H1 (cell line): ENCODE measurements around the gene CXCL17. TPM values are rescaled to one million over a fixed set of nuclear protein-coding genes. Genes with fewer than 3 reads are reported as not detected.

Source experiments
- CTCF ChIA-PET: fragments of 300-600 bp; sonication (Branson Sonifier 250); formaldehyde crosslinking; loops from one replicate; lab custom pipeline; 2021; ENCODE audit not compliant: partially characterized antibody; lab: Charles Lee
- POLR2A ChIA-PET: fragments of 300-600 bp; sonication (Branson Sonifier 250); formaldehyde crosslinking; loops from one replicate; lab custom pipeline; 2021; ENCODE audit warnings: inconsistent platforms; ENCODE audit not compliant: partially characterized antibody; lab: Charles Lee
- DNase-seq, 2 experiments: peaks; one replicate each; pipeline versions ENCODE4 v3.0.0 to v3.0.0-alpha.2; 2010 to 2022; ENCODE audit warnings: low spot score in 2 of 2, low read depth in 1 of 2, mixed read lengths in 1 of 2
- FAIRE-seq: peaks from 2 replicates; lab custom pipeline; 2011; peaks lifted over from hg19 to GRCh38; lab: Jason Lieb, UNC
- H2AFZ ChIP-seq: 2 replicates; pipeline ENCODE4 v1.8.1; 2012; ENCODE audit warnings: low read length, inconsistent platforms
- H2AK5ac ChIP-seq: 2 replicates; pipeline ENCODE4 v1.6.1; 2013; ENCODE audit warnings: low read depth, low read length
- H2BK120ac ChIP-seq: replicated peaks from 2 replicates; pipeline ENCODE3; 2013; ENCODE audit warnings: low read depth, low read length, inconsistent platforms
- H2BK12ac ChIP-seq: 2 replicates; pipeline ENCODE4 v1.6.1; 2013; ENCODE audit warnings: low read depth, low read length
- H2BK15ac ChIP-seq: 2 replicates; pipeline ENCODE4 v1.6.1; 2013; ENCODE audit warnings: low read length
- H2BK20ac ChIP-seq: 2 replicates; pipeline ENCODE4 v1.6.1; 2013; ENCODE audit warnings: low read length
- H2BK5ac ChIP-seq: 2 replicates; pipeline ENCODE4 v1.6.1; 2013; ENCODE audit warnings: low read depth, low read length
- H3K14ac ChIP-seq: 2 replicates; pipeline ENCODE4 v1.6.1; 2013; ENCODE audit warnings: inconsistent platforms; ENCODE audit not compliant: insufficient read length
- H3K18ac ChIP-seq: 2 replicates; pipeline ENCODE4 v1.6.1; 2013; ENCODE audit warnings: low read length; ENCODE audit errors: extremely low read depth
- H3K23ac ChIP-seq: 2 replicates; pipeline ENCODE4 v1.6.1; 2013; ENCODE audit warnings: inconsistent platforms; ENCODE audit not compliant: insufficient read length
- H3K23me2 ChIP-seq: 2 replicates; pipeline ENCODE4 v1.6.1; 2013; ENCODE audit warnings: low read depth, low read length
- H3K27ac ChIP-seq: 2 replicates; pipeline ENCODE4 v1.6.1; 2011; ENCODE audit warnings: low read depth, low read length, inconsistent platforms
- H3K27me3 ChIP-seq, 4 experiments: replicated peaks in 1 of 4; 1 replicate in 1 of 4; 2 replicates in 3 of 4; pipeline versions ENCODE4 v1.6.1 to v1.8.1; 2011 to 2013; ENCODE audit warnings: low read length in 3 of 4, mild to moderate bottlenecking in 3 of 4, inconsistent platforms in 2 of 4, mixed read lengths in 2 of 4, moderate library complexity in 1 of 4; ENCODE audit not compliant: control insufficient read depth in 3 of 4, insufficient read depth in 3 of 4; ENCODE audit errors: extremely low read depth in 1 of 4
- H3K36me3 ChIP-seq, 4 experiments: 2 replicates each; pipeline versions ENCODE4 v1.6.1 to v1.8.1; 2011 to 2013; ENCODE audit warnings: mild to moderate bottlenecking in 4 of 4, low read length in 3 of 4, moderate library complexity in 2 of 4, control low read depth in 1 of 4, inconsistent platforms in 1 of 4; ENCODE audit not compliant: insufficient read depth in 4 of 4, control insufficient read depth in 2 of 4
- H3K4ac ChIP-seq: replicated peaks from 2 replicates; pipeline ENCODE3; 2013; ENCODE audit warnings: low read length, low read depth, mixed read lengths, inconsistent platforms; ENCODE audit not compliant: insufficient read length
- H3K4me1 ChIP-seq, 4 experiments: replicated peaks in 1 of 4; 1 replicate in 1 of 4; 2 replicates in 3 of 4; pipeline versions ENCODE4 v1.6.1 to v1.8.1; 2011 to 2013; ENCODE audit warnings: low read length in 3 of 4, inconsistent platforms in 2 of 4, mixed read lengths in 1 of 4; ENCODE audit not compliant: insufficient read depth in 4 of 4, control insufficient read depth in 3 of 4
- H3K4me2 ChIP-seq, 2 experiments: 2 replicates each; pipeline versions ENCODE4 v1.6.1 to v1.8.1; 2011 to 2013; ENCODE audit warnings: low read depth in 2 of 2, low read length in 2 of 2, control low read depth in 1 of 2, inconsistent platforms in 1 of 2, mild to moderate bottlenecking in 1 of 2; ENCODE audit not compliant: insufficient read depth in 1 of 2
- H3K4me3 ChIP-seq, 4 experiments: fragments of 200-600, 300-600 bp in 1 of 4; sonication (generic), shearing (Covaris generic), sonication (Bioruptor Twin) in 1 of 4; 2 replicates each; pipeline versions ENCODE4 v1.5.1 to v1.8.1; 2011 to 2016; ENCODE audit warnings: low read length in 4 of 4, low read depth in 3 of 4, control low read depth in 2 of 4, inconsistent platforms in 2 of 4, mild to moderate bottlenecking in 2 of 4, mixed read lengths in 1 of 4, moderate library complexity in 1 of 4; ENCODE audit not compliant: insufficient read depth in 2 of 4; ENCODE audit errors: extremely low read depth in 1 of 4
- H3K56ac ChIP-seq: replicated peaks from 2 replicates; pipeline ENCODE3; 2013; ENCODE audit warnings: low read depth, mild to moderate bottlenecking, mixed read lengths, low read length, inconsistent platforms; ENCODE audit not compliant: insufficient read length
- H3K79me1 ChIP-seq: 2 replicates; pipeline ENCODE4 v1.6.1; 2013; ENCODE audit warnings: low read depth, low read length, control low read depth
- H3K79me2 ChIP-seq, 2 experiments: 2 replicates each; pipeline versions ENCODE4 v1.6.1 to v1.8.1; 2012 to 2013; ENCODE audit warnings: low read length in 2 of 2, mild to moderate bottlenecking in 2 of 2, inconsistent platforms in 1 of 2; ENCODE audit not compliant: insufficient read depth in 2 of 2, control insufficient read depth in 1 of 2
- H3K9ac ChIP-seq, 4 experiments: replicated peaks in 1 of 4; 1 replicate in 1 of 4; 2 replicates in 3 of 4; pipeline versions ENCODE4 v1.6.1 to v1.8.1; 2011 to 2013; ENCODE audit warnings: low read depth in 3 of 4, low read length in 3 of 4, control low read depth in 2 of 4, mild to moderate bottlenecking in 2 of 4, moderate library complexity in 2 of 4, inconsistent platforms in 1 of 4; ENCODE audit errors: extremely low read depth in 1 of 4
- H3K9me3 ChIP-seq, 2 experiments: 2 replicates each; pipeline versions ENCODE4 v1.6.1 to v1.8.1; 2012 to 2013; ENCODE audit warnings: mild to moderate bottlenecking in 2 of 2, moderate library complexity in 2 of 2, control low read depth in 1 of 2, inconsistent platforms in 1 of 2, low read depth in 1 of 2, low read length in 1 of 2, mixed read lengths in 1 of 2; ENCODE audit not compliant: insufficient read depth in 2 of 2
- H4K20me1 ChIP-seq, 2 experiments: replicated peaks in 1 of 2; 2 replicates each; pipeline versions ENCODE3 to v1.8.1; 2011 to 2013; ENCODE audit warnings: inconsistent platforms in 2 of 2, low read length in 2 of 2, mild to moderate bottlenecking in 1 of 2; ENCODE audit not compliant: insufficient read depth in 2 of 2, control insufficient read depth in 1 of 2
- H4K5ac ChIP-seq: 2 replicates; pipeline ENCODE4 v1.6.1; 2013; ENCODE audit warnings: low read length, low read depth, mixed read lengths, inconsistent platforms; ENCODE audit not compliant: insufficient read length
- H4K8ac ChIP-seq: 2 replicates; pipeline ENCODE4 v1.8.0; 2013; ENCODE audit warnings: mild to moderate bottlenecking, moderate library complexity, low read length, inconsistent platforms; ENCODE audit not compliant: insufficient read depth; ENCODE audit errors: extremely low read depth
- H4K91ac ChIP-seq: replicated peaks from 2 replicates; pipeline ENCODE3; 2013; ENCODE audit warnings: low read length, mixed read lengths, inconsistent platforms; ENCODE audit not compliant: insufficient read length
- BRCA1 ChIP-seq: IDR thresholded peaks from 2 replicates; pipeline ENCODE4 v1.6.1; 2012; ENCODE audit warnings: low read depth, low read length, improper control_type of control experiment
- CBX5 ChIP-seq: fragments of 300-800, 300-1000 bp; sonication (generic); IDR thresholded peaks from 2 replicates; pipeline ENCODE4 v1.7.1; 2016; ENCODE audit warnings: antibody characterized with exemption, low read length, low read depth
- POU5F1 ChIP-seq: IDR thresholded peaks from 2 replicates; pipeline ENCODE4 v1.6.1; 2011; ENCODE audit warnings: low read depth, mild to moderate bottlenecking, low read length, moderate library complexity
- RNF2 ChIP-seq: fragments of 200-900, 300-1000 bp; sonication (generic); IDR thresholded peaks from 2 replicates; pipeline ENCODE4 v1.7.1; 2016; ENCODE audit warnings: borderline replicate concordance, low read depth, mild to moderate bottlenecking, antibody characterized with exemption, low read length; ENCODE audit not compliant: poor library complexity, severe bottlenecking; ENCODE audit errors: missing control alignments
- SIN3A ChIP-seq, 2 experiments: IDR thresholded peaks in 1 of 2; conservative IDR thresholded peaks in 1 of 2; 2 replicates each; pipeline ENCODE4 v1.6.1; 2011 to 2012; ENCODE audit warnings: low read length in 2 of 2, improper control_type of control experiment in 1 of 2, low read depth in 1 of 2, mild to moderate bottlenecking in 1 of 2
- SP2 ChIP-seq: IDR thresholded peaks from 2 replicates; pipeline ENCODE4 v1.6.1; 2012; ENCODE audit warnings: mild to moderate bottlenecking, low read length, inconsistent platforms
- SUZ12 ChIP-seq: fragments of 200-600 bp; sonication (generic); IDR thresholded peaks from 2 replicates; pipeline ENCODE4 v1.6.1; 2012; ENCODE audit warnings: mild to moderate bottlenecking, inconsistent platforms, low read length, moderate library complexity, mixed read lengths
- WGBS, 2 experiments: shearing (Covaris generic) in 1 of 2; methylation state at CpG; one replicate each; pipeline versions ENCODE4 v1.1.6 to v1.1.7; 2013 to 2015; ENCODE audit warnings: low lambda C conversion rate in 2 of 2, mixed read lengths in 2 of 2, inconsistent platforms in 1 of 2, low coverage in 1 of 2, missing lambda C conversion rate in 1 of 2; ENCODE audit not compliant: insufficient replicate concordance in 2 of 2, insufficient coverage in 1 of 2, insufficient read length in 1 of 2; ENCODE audit errors: extremely low coverage in 1 of 2, missing lambda C conversion rate in 1 of 2; 5-methylcytosine and 5-hydroxymethylcytosine counted together
- polyA plus RNA-seq, 7 experiments: library from polyadenylated mRNA; depleted of rRNA in 3 of 7; stranded (reverse) in 5 of 7; unstranded in 2 of 7; fragments of >200 nt in 5 of 7; fragments of 200-250 nt in 2 of 7; gene quantifications; 1 replicate in 5 of 7; 2 replicates in 1 of 7; 4 replicates in 1 of 7; pipeline versions ENCODE4 v1.2.1 to v1.2.3, GENCODE V29; 2011 to 2013; ENCODE audit warnings: missing spikeins in 2 of 7, mixed read lengths in 2 of 7
- total RNA-seq: library from RNA; stranded (reverse); fragmentation: NEBNext Ultra II Directional; extraction: Animal tissue kit (Norgen Biotek cat#: 25700); gene quantifications from 2 replicates; pipeline ENCODE4 v1.2.1, GENCODE V29; 2021
- TF ChIP-seq, protein P1 (sequence below): IDR thresholded peaks from 2 replicates; pipeline ENCODE4 v1.6.1; 2012; ENCODE audit warnings: low read length, inconsistent platforms

CXCL17 gene
- total and polyA plus RNA-seq, 2 of the 8 experiments (the other 6 are each of a cell fraction or from before 2014, with no cell fraction given), result not detected

DNA sequence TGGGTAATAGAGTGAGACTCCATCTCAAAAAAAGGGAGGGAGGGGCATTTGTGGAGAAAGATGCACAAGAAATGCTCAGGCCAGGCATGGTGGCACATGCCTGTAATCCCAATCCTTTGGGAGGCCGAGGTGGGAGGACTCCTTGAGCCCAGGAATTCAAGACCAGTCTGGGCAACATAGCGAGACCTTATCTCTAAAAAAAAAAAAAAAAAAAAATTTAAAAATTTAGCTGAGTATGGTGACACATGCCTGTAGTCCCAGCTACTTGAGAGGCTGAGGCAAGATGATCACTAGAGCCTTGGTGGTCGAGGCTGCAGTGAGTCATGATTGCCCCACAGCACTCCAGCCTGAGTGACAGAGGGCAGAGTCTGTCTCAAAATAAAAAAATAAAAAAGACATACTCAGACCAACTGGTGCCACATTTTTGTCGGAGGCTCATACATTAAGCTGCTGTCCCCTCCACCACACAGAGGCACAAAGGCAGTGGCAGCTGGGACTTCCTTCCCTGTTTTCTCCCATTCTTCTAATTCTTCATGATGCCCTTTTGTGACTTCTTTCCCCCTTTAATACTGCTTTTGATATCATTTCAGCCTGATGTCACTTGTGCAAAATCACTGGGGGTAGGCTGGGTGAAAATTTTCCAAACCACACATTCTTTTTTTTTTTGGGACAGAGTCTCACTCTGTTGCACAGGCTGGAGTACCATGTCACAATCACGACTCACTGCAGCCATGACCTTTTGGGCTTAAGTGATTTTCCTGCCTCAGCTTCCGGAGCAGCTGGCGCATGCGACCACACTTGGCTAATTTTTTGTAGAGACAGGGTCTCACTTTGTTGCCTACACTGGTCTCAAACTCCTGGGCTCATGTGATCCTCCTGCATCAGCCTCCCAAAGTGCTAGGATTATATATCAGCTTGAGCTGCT lies 26.8 kb upstream of the CXCL17 start:
- peak overlapping the region; percentile 71; the same call in 1 of the 2 replicates for H3K18ac ChIP-seq
- H3K4me3 ChIP-seq, result no peak overlapping the region
- H3K23ac ChIP-seq, result no peak overlapping the region
- peaks cover 14 to 28% (median 21%) of the 10 kb centered on the region in 4 experiments for H3K4me1 ChIP-seq
- TF ChIP-seq RNF2 (no peak), POU5F1 (no peak), SUZ12 (no peak), CBX5 (no peak), SIN3A (conservative IDR thresholded peaks at IDR 0.05 in 1 of 2, IDR thresholded peaks at IDR 0.05 in 1 of 2; ENCODE audit: low read depth in 1 of 2, low read length in 2 of 2) (no peak), BRCA1 (no peak), SP2 (no peak)
- TF ChIP-seq, protein P1, sequence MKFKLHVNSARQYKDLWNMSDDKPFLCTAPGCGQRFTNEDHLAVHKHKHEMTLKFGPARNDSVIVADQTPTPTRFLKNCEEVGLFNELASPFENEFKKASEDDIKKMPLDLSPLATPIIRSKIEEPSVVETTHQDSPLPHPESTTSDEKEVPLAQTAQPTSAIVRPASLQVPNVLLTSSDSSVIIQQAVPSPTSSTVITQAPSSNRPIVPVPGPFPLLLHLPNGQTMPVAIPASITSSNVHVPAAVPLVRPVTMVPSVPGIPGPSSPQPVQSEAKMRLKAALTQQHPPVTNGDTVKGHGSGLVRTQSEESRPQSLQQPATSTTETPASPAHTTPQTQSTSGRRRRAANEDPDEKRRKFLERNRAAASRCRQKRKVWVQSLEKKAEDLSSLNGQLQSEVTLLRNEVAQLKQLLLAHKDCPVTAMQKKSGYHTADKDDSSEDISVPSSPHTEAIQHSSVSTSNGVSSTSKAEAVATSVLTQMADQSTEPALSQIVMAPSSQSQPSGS, result no peak
- H3K4ac ChIP-seq, result no peak overlapping the region
- peak overlapping the region; percentile 65 for H2BK120ac ChIP-seq
- peak overlapping the region; percentile 73 for H4K91ac ChIP-seq
- H4K8ac ChIP-seq, result no peak overlapping the region
- FAIRE-seq (no peak), DNase-seq (no peak)
- ChIA-PET CTCF (interaction anchor here (0.9 to 4.7 kb wide), 8 partner anchors 19 to 97 kb away, joined by 3 to 22 read pairs (median 6); partner anchors contain the start of gene CEACAM1), POLR2A (interaction anchor here (0.6 to 1.8 kb wide), 2 partner anchors 10 to 130 kb away, joined by 3 to 4 read pairs; no protein-coding TSS in a partner anchor)
- 93% methylated on average over 8 of the region's 8 CpGs; no CpG with 5 or more reads in 1 of the 2 experiments for WGBS, 2 experiments
- H2BK12ac ChIP-seq, result peak overlapping the region; percentile 99
- no peak overlapping the region for H3K14ac ChIP-seq
- no peaks in the 10 kb centered on the region for H3K27me3 ChIP-seq
- H2AFZ ChIP-seq, result no peak overlapping the region
- H3K79me1 ChIP-seq, result no peaks in the 10 kb centered on the region
- H3K4me2 ChIP-seq, result no peak overlapping the region
- H3K9ac ChIP-seq, result no peak overlapping the region
- H3K9me3 ChIP-seq, result no peaks in the 10 kb centered on the region
- H3K23me2 ChIP-seq, result no peaks in the 10 kb centered on the region
- peak overlapping the region; percentile 60; the same call in 1 of the 2 replicates for H2AK5ac ChIP-seq
- no peak overlapping the region for H4K5ac ChIP-seq
- H2BK20ac ChIP-seq, result peak overlapping the region; percentile 82; the same call in 1 of the 2 replicates
- H2BK15ac ChIP-seq, result no peak overlapping the region; the same call in 1 of the 2 replicates
- no peaks in the 10 kb centered on the region for H3K36me3 ChIP-seq
- peak overlapping the region; percentile 32; the same call in 1 of the 2 replicates for H2BK5ac ChIP-seq
- no peak overlapping the region for H3K27ac ChIP-seq
- H3K79me2 ChIP-seq, result no peaks in the 10 kb centered on the region
- H4K20me1 ChIP-seq, result no peaks in the 10 kb centered on the region
- no peak overlapping the region for H3K56ac ChIP-seq
